NOMO-1 (cell line): Measurements from ENCODE around the gene RIN3.

Experiments
- DNase-seq, 2 experiments: peaks; one replicate each; lab custom pipeline; 2025; ENCODE audit not compliant: unreplicated experiment in 2 of 2; lab: John Stamatoyannopoulos, UW

RIN3 gene

DNA sequence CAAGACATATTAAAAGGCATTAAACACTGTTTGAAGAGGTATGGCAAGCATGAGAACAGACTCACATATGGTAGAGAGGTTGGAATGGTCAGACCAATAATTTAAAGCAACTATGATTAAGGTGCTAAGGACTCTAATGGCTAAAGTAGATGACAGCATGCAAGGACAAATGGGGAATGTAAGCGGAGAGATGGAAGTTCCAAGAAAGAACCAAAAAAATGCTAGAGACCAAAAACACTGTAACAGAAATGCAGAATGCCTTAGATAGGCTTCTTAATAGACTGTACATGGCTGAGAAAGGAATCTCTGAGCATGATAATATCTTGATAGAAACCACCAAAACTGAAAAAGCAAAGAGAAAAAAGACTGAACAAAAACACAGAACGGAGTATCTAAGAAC lies 77.4 kb downstream of the RIN3 start:
- DNase-seq = no peak

DNA sequence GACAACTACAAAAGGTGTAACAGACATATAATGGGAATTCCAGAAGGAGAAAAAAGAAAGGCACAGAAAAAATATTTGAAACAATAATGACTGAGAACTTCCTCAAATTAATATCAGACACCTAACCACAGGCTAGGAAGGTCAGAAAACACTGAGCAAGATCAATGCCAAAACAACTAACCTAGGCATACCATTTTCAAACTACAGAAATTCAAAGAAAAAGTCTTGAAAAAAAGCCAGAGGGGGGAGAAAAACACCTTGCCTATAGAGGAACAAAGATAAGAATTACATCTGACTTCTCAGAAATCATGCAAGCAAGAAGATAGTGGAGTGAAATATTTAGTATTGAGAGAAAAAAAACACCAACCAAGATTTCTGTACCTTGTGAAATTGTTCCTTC lies 77.8 kb downstream of the RIN3 start:
- peak in 1 of 2 experiments; percentile 5 for DNase-seq

DNA sequence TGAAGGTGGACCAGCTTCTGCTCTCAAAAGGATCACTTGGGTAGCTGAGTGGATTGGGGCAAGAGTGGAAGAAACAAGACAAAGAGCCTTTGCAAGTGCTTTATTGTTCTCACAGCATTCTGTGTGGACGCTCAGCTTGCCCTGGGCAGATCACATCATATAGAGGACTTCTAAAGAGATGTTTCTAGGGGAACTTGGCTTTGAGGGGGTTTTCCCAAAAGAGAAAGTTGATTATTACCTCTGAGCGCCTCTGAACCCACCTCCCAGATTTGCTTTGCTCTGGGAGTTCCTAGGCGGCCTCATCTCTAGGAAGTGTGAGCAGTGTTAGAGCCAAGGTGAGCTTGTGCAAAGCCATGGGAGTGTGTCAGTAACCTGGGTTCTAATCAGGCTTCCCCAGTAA lies 81.7 kb downstream of the RIN3 start:
- DNase-seq = no peak

DNA sequence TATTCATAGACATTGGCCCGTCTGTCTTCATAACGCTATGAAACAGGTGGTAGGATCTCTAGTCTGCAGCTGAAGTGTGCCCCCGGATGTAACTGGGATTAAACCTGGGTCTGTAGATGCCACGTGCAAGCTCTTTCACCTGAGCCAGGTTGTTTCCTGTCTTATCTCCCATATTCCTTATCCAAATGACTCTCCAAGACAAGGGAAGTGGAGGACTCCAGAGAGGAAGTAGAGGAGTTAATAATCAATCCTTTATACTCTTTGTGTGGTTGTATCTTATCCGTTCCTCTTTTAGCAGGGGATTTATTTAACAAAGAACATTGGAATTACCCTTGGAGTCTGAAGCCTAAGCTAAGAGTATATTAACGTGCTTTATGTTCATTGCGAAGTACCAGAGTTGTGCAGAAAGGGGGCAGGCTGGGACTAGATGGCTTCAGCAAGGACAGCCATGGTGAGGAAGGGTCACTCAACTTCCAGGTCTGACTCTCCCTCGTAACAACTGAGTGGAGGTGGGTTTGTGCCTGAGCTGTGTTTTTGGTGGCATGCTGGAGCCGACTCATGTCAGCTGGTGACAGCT lies 82.8 kb downstream of the RIN3 start:
- DNase-seq = no peak

DNA sequence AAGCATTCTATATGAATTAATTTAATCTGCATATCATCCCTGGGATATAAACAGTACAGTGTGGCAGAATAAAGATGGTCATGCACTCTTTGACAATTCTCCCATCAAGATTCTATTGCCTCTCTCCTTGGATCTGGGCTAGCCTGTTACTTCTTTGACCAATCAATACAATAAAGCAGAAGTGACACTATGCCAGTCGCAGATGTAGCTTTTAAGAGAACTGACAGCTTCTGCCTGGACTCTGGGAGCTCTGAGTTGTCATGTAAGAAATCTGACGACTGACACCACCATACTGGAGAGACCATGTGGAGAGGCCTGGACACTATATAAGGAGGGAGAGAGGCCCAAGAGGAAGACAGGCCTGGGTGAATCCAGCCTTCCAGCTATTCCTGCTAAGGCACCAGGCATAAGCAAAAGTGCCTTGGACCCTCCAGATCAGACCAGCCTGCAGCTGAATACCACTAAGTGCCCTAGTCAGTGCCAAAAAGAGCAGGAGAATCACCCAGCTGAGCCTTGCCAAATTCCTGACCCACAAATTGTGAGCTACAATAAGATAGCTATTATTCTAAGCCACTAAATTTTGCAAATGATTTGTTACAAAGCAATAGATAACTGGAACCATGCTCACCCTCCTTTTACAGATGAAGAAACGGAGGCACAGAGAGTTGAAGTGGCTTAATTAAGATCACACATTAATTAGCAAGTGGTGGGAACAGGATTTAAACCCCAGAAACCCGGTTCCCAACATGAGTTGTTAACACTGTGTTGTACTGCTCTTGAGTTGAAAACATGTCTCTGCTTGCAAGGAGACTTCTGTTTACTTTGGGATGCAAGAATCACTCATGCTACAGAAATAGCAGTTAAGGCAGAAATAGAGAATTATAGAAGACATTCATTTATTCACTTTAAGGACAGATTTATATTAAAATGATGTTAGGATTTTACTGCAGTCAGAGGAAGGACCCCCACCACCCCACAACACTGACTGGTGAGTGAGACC lies 84.6 kb downstream of the RIN3 start:
- peak in 1 of 2 experiments; percentile 73 for DNase-seq

DNA sequence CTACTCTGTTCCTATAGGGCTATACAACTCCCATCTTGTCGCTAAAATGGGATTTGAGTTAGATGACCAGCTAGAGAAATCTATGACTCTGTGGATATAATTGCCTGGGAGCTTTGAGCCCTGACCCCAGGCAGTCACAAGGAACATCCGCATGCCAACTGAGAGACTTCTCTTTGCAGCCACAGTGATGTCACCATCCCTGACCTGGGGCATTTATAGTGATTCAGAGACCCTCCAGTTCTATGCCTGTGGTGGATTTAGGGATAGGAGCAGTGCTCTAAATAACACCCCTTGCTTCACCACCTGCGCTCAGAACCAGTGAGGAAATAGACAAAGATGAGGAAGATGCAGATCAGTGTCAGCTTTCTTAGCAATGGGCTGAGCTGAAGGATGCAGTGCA lies 86.2 kb downstream of the RIN3 start:
- DNase-seq = peak in 1 of 2 experiments; percentile 39

DNA sequence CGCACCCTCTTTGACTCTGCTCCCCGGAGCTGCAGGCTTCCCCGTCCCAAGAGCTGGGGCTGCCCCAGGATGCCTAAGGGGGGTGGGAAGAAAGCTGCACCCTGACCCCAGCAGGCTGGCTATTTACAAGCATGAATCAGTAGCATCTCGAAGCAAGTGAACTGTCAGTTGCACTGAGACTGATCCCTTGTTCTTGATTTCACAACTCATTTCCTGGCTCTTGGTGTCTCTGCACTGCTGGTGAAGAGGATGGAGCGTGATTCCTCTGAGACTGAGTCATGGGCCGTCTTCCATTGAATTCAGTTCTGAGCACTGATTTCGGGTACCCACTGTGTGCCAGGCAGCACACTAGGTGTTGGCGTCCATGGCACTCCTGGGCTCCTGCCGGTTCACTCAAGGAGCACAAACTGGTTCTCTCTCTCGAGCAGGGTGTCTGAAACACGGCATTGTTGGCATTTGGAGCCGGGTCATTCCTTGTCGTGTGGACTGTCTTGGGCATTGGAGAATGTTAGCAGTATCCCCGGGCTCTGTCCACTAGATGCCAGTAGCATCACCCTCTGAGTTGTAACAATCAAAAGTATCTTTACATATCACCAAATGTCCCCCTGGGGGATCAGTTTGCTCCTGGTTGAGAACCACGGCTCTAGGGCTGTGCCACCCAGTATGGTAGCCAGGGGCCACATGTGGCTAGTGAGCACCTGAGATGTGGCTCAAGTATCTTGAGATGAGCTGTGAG lies 86.9 kb downstream of the RIN3 start:
- DNase-seq = peak; percentile 9 to 69

DNA sequence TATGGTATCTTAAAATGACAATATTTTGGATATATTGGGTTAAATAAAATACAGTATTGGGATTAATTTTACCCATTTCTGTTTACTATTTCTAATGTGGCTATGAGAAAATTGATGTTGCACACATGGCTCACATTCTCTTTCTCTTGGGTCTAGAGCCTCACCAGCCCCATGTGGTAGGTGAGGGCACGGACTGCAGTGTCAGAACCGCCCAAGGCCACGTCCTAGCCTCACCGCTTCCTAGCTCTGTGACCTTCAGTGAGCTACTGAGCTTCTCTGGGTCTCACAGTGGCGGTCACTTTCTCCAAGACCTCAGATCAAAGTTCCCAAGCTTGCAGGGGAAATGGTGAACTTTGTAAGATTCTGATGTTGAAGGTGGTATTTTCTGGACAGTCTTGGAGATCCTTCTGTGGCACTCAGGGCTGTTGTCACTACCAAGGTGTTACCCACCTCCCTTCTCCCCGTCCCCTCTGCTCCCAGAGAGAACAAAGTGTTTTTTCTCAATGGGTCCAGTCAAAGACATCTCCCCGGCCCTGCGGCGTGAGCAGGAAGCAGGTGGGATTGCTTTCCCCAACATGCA lies 87.6 kb downstream of the RIN3 start:
- DNase-seq = no peak

DNA sequence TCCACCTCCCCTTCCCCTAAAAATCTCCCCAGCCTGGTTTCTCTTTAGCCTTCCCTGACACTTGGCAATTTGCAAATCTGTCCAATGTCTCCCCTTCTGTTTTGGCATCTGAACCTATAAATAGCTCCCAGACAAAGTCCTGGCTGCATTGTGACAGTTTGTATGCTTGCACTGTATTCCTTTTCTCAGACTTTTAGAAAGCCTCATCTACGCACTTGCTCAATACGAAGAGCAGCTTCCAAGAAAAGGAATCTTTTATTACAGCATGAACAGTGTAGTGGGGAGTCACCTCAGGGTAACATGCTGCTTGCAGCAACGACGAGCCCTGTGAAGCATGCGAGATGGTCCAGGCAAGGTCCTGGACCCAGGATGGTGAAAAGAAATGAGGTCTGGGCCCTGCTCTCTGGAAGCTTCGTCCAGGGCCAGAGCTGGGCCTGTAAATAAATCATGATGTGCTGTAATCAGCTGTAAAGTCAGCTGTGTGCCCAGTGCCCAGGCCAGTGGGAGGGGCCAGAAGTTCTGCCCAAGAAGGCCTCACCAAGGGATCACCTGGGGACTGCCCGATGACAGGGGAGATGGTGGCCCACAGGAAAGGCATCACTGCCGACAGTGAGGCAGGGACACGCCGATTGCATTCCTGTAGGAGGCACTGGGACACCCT lies 88.3 kb downstream of the RIN3 start:
- no peak for DNase-seq

DNA sequence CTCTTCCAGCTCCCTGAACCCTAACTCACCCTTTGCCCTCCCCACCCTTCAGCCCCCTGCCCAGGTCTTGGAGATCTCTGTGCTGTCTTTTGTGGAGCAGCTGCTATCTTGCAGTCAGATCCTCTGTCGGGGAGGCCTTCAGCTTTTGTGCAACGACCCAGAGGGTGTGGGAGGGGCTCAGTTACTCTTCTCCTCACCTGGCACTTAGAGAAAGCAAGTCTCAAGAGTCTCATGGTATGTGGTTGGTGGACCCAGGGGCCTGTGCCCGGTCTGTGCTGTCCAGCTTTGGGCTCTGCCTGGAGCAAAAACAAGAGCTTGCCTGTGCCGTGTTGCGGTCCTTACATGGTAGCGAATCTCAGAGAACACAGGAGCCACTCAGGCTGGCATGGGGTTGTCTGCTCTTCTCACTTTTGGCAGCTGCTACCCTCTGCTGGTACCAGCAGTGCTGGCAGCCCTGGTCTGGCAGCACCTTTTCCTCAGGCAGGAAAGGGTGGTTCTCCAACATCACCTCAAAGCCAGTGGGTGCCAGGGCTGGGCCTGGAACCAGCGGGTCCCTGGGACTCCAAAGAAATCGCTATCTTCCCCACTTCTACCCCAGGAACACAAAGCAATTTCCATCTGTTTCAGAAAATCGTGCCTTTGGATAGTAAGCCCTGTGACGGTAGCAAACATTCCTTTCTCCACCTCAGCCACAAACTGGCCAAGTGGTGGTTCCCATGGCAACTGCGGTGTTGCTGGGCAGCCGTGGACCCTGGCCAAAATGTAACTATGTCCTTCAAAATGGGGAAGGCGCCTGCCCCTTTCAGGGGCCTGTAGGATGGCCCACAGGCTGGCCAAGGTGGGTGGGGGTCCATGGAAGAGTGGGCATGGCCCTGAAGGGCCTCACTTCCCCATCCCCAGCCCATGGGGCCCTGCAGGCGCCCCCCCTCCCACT lies 90.0 kb downstream of the RIN3 start:
- DNase-seq = no peak

DNA sequence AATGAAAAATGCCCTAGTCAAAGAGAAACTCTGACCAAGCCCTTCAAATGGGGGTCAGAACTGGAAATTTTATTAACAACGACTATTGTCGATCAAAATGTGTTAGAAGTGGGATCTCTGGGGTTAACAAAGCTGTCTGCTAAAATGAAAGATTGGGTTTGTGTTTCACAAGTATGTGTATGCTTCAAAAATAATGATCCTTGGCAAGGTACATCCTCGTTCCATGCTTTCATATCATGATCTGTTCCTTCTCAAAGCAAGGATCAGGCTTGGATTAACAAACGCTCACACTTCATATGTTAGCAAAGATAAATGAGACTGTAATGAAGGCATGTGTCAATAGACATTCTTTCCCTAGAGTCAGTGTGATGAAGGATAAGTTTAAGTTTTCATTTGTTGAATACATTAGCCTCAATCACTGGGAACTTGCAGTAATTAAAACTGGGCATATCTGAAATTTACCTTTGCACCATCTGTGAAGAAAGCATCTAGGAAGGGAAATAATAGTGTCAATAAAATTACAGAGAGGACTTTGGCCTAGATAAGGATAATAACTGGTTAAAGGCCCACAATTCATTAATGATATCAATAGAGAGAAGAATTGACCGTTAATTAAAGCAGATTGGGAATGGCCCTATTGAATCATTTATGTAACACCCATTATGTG lies 91.8 kb downstream of the RIN3 start:
- no peak for DNase-seq

DNA sequence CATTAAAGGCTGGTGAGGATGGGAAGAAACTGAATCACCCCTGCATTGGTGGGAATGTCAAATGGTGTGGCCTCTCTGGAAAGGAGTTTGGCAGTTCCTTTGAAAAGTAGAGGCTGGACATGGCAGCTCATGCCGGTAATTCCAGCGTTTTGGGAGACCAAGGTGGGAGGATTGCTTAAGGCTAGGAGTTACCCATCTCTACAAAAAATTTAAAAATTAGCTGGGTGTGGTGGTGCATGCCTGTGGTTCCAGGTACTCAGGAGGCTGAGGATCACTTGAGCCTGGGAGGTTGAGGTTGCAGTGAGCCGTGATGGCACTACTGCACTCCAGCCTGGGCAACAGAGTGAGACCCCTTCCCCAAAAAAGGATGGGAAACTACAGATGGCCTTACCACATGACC lies 93.7 kb downstream of the RIN3 start:
- no peak for DNase-seq

DNA sequence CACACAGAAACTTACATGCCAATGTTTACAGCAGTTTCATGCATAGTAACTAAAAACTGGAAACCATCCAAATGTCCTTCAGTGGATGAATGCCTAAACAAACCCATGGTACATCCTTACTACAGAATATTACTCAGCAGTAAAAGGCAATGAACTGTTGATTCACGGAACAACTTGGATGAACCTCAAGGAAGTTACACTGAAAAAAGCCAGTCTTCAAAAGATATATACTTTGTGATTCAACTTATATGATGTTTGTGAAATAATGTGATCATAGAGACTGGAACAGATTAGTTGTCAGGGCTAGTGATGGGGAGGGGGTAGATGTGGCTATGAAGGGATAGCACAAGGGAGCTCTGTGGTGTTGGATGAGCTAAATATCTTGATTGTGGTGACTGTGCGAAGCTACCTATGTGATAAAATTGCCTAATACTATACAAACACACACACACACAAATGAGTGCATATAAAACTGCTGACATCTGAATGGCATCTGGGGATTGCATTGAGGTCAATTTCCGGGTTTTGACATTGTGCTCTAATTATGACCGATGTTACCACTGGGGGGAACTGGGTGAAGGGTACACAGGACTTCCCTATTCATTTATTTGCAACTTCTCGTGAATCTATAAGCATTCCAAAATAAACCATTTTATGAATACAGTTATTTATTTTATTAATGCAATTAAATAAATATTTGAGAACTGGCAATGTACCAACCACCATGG lies 94.3 kb downstream of the RIN3 start:
- peak in 1 of 2 experiments; percentile 12 for DNase-seq

DNA sequence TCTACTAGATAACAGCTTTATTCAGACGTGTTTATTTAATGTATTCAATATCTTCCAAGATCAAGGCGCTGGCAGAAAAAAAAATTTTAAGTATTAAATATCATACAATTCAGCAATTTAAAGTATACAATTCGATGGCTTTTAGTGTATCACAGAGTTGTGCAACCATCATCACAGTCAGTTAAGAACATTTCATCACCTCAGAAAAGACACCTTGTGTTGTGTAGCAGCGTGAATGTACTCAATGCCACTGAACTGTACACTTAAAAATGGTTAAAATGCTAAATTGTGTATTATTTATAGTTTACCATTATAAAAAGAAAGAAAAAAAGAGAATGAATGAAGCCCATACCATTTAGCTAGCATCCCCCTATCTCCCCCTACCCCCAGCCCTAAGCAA lies 96.4 kb downstream of the RIN3 start:
- peak; percentile 47 to 81 for DNase-seq

DNA sequence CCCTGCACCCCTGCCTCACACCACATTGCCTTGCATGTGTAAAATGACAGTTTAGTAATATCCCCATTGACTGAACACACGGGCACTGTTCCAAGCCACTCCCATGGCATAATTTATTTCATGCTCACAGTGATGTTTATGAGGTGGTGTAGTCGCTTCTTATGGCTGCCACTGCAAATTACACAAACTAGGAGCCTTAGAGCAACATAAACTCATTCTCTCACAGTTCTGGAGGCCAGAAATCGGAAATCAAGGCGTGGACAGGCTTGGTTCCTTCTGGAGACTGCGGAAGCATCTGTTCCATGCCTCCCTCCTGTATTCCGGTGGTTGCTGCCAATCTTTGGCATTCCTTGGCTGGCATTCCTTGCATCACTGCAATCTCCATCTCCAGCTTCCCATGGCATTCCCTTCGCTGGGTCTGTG lies 97.3 kb downstream of the RIN3 start:
- peak in 1 of 2 experiments; percentile 39 for DNase-seq

DNA sequence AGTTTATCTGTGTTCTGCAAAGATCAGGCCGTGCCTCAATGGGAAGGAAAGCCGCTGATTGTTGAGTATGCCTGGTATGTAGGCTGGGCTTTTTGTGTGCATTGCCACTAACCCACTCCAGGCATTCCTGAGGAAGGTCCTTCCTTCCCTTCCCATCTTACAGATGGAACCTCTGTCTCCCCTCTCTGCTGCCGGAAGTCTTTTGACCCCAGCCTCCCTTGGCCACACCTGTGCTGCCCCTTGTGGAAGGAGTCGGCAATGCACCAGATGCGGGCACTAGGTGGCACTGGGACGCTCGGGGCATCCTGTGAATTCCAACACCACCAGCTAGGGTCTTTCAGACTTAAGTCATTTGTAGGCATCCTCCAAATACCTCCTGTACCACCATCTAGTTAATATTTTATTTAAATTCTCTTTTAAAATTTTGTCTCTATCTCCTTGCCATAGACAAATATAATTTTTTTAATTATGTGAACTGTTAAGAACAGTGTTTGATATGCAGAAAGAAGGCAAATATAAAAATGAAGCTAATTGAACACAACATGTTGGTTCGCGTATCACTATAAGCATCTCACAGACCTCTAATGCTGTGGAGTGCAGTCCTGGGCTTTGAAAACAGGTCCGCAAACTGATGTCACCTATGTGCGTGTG lies 99.6 kb downstream of the RIN3 start:
- DNase-seq = peak in 1 of 2 experiments; percentile 6

DNA sequence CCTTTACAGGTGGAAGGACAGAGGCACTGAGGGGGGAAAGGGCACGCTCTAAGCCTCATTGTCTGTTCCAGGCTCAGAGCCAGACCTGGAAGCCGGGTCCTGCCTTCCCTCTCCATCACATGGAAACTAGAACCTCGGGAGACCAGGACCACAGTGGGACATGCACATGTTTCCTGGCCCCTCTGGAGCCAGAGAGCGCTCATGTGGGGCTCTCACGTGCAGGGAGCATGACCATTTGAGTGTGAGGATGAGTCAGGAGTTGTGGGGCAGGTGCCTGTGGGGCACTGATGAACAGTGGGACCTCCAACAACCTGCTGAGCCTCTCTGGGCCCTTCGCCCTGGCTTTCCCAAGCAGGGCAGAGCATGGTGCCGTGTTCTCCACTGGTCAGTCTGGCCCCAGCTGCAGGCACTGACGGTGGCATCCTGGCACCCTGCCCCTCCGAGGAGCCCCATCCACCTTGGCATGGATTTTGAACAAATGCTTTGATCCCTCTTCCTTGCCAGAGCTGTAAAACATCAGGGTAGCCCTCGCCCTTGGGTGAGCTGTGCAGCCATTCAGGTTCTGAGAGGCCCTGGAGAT lies 100.2 kb downstream of the RIN3 start:
- no peak for DNase-seq
